ENCODE data around the gene AGBL1.
"Not testable (repeated sequence)": the region's sequence is repeated elsewhere in the genome, so short reads cannot be mapped to it uniquely, and the experiment has no call there.

Gene AGBL1

GRCh38 chr15:86872782-86873181 is 793.1 kb downstream of the AGBL1 start:
- no peak for DNase-seq (ENCODE audit: low read depth in 2 of 2)

DNA sequence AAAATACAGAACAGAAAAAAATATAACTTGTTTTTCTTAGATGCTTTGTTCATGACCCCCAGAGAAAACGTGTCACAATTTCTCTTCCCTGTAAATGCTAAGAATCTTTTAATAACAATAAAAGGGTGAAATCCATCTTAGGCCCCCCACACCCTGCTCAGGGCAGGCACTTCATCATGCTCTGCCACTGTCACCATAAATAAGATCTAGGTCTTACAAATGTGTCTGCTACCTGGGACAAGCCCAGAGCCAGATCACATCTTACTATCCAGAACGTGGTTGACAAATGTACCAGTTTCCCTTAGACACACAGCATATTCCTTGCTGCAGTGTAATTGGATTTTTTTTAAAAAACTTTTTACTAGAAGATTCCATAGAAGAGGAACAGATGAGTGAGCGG is 795.4 kb downstream of the AGBL1 start:
- DNase-seq (ENCODE audit: low read depth in 2 of 2) = no peak

DNA sequence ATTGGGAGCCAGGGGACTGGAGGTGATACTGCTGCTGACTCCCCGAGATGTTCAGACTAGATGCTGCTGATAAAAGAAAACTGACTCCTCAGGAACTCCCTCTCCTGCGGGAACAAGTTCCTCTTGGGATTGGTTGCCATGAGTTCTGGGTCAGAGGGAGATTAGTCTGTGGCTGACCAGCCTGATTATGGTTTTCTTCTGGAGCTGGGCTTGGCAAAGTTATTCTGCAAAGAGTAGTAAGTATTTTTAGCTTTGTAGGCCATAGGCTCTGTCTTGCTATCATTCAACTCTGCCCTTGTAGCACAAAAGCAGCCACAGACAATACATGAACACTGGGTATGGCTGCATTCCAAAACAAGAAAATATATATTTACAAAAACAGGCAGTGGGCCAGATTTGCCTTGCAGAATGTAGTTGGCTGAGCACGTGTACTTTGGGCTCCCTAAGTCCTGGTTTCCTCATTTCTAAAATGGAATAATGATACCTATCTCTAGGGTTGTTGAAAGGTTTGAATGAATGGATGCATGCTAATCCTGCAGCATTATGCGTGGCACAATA is 796.8 kb downstream of the AGBL1 start:
- no peak for DNase-seq (ENCODE audit: low read depth in 2 of 2)

DNA sequence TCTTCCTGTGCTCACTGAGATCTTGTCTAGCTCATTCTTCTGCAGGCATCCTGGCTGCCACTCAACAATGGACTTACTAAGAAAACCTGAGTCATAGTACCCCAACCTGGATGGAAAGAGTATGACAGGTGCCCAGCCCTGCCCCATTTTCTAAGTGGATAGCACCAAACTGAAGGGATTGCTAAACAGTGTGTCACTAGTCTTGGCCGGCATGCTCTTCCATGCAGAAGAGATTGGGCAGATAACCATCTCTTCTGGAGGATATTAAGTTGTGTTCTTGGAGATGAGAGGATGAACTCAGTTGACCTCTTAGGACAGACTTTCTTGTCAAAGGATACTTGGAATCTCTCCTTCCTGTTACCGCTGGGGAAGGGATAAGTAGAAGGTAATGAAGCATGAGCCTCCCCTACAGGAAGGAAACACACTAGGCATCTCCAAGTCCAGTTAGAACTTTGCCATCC is 797.5 kb downstream of the AGBL1 start:
- no peak for DNase-seq (ENCODE audit: low read depth in 2 of 2)

DNA sequence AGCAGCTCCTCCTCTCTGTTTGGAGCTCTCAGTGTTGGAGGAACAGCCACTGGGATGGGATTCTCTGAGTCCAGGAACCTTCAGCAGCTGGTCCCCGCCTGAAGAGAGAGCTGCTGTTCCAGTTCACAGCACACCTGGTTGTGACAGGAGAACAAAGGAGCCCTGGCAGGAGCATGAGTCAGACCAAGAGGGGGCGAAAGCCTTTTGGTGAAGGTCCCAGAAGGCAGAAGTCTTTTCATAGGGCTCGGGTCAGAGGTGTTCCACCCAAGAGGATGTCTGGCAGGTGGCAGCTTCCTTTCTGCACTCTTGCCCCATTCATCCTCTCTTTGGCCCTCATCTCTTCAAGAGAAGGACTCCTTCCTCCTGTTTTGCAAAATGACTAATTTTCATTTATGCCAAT is 799.2 kb downstream of the AGBL1 start:
- DNase-seq (ENCODE audit: low read depth in 2 of 2) = not testable (repeated sequence)

- DNase-seq (ENCODE audit: low read depth in 2 of 2) = no peak
Observed at GRCh38 chr15:86879250-86880229, 799.9 kb downstream of the AGBL1 start.

GRCh38 chr15:86885616-86886015 is 805.9 kb downstream of the AGBL1 start:
- DNase-seq (ENCODE audit: low read depth in 2 of 2) = no peak

- no peak for DNase-seq (ENCODE audit: low read depth in 2 of 2)
Observed at GRCh38 chr15:86892774-86893449, 813.2 kb downstream of the AGBL1 start.

DNA sequence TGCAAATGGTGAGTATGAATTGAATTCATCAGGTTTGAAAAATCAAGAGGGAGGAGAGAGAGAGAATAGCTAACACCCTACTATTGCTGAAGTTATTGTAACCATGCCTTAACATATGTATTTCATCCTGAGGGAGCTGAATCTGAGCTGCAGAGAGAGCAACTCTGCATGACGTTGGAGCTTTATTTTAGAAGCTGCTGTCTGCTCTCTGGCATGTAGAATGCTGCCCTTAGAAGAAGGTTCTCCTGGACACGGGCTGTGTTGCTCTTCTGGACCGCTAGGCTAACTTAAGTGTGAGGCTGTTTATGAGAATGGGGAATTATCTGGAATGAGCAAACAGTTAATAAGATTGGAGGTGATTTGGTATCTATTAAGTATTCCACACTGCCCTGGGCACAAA is 814.6 kb downstream of the AGBL1 start:
- DNase-seq (ENCODE audit: low read depth in 2 of 2) = no peak

- no peak for DNase-seq (ENCODE audit: low read depth in 2 of 2)
Observed at GRCh38 chr15:86903642-86904421, 824.2 kb downstream of the AGBL1 start.

DNA sequence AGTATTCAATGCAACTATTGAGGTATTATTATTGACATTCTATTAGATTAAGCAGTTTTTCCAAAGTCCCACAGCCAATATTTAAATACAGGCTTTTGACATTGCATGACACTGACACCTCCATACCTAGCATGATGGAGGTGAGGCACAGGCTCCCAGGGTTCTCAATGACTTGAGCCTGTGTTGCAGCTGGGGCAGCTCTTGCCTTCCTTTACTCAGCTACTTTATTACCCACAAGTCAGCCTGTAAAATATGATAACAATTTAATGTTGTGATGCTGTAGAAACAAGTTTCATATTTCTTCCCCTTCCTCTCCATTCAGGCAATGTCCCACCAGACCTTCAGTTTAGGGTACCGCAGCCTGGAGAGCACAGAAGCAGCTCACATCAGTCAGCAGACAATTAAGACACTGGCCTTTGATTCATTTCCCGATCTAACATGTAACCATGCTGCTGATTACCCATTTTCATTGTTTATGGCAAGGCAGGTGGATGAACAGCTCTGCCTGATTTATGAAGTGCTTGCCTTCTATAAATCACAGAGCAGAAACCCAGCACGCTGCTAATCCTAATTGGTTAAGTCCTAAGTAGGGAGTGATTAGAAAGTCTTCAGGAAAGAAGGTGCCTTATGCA is 826.1 kb downstream of the AGBL1 start:
- DNase-seq (ENCODE audit: low read depth in 2 of 2) = no peak

DNA sequence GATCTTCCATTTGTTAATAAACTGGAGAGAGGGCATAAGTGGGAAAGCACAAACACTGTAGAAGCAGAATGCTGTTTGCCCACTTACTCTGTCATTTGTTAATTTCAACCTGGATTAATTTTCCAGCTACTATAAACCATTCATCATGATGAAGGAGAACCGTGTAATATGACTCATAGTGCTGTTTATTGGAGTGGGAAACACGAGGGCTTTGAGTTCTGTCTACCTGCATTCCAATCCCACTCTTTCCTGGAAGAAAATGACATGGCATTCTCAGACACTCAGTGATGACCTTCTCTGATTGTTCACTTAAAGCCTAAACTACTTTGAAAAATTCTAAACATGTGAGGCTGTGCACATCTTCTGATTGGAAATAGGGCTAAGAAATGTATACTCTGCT is 826.7 kb downstream of the AGBL1 start:
- no peak for DNase-seq (ENCODE audit: low read depth in 2 of 2)

DNA sequence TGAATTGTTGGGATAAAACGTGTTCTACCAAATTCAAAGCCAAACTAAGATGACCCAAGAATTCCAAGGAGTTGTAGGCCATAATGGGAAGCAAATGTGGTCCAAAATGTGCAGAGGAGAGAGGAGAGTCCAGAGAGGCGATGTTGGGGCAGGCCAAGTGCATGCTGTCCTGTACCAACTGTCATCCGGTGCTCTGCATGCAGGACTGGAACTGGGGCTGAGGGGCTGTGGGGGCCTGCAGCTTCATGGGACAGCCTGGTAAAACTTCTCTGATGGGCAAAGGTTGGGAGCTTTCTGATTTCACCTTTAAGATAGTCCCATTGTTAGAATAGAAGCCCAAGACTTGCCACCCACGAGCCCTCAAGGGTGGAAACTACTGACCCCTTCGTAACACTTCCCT is 831.4 kb downstream of the AGBL1 start:
- DNase-seq (ENCODE audit: low read depth in 2 of 2) = no peak

DNA sequence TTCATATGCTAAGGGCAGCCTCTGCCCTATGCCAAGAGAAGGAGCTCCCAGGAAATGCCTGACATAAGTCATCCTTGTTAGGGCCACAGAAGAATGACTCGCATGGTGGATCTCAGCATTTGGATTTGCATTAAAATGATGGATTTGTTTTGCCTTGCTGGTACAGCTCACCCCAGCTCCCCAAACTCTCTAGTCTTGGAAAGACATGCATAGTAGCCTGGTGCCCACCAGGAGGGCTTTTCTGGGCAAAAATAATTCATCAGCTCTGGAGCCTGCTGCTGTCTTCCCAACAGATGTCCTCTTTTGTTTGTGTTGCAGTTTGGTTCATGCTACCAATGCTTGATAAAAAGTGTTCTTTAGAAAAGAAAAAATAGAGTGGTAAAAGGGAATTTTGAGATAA is 833.0 kb downstream of the AGBL1 start:
- no peak for DNase-seq (ENCODE audit: low read depth in 2 of 2)

GRCh38 chr15:86915811-86916331 is 836.2 kb downstream of the AGBL1 start:
- no peak for DNase-seq (ENCODE audit: low read depth in 2 of 2)

GRCh38 chr15:86916671-86917360 is 837.1 kb downstream of the AGBL1 start:
- DNase-seq (ENCODE audit: low read depth in 2 of 2) = no peak

DNA sequence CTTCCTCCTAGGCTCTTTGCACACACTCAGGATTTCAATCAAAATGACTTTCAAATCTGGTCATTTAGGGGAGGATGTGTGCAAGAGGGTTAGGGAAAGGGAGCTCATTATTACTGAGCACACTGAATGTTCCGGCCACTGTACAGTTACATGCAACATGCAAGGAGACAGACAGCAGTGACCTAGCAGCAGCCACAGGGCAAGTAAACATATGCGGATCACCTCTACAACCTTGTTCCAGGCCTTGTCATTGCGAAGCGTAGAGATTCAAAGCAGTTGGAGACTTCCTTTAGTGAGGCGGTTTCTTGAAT is 837.6 kb downstream of the AGBL1 start:
- DNase-seq (ENCODE audit: low read depth in 2 of 2) = no peak

DNA sequence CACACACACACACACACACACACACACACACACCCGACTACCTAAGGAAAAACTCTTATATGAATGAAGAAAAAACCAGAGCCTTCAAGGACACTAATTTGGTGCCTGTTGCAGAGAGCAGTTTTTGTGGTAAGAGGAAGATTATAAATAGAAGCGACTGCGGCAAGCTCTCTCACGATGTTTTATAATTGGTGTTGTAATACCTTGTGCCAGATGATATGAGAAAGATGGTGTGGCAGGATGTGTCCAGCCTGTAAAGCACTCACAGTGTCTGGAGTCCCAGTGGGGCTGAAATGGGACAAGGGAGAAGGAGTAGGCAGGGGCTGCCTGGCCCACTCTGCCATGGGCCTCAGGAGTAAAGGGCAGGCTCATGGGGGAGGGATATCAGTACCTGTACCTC is 839.9 kb downstream of the AGBL1 start:
- DNase-seq (ENCODE audit: low read depth in 2 of 2) = no peak

DNA sequence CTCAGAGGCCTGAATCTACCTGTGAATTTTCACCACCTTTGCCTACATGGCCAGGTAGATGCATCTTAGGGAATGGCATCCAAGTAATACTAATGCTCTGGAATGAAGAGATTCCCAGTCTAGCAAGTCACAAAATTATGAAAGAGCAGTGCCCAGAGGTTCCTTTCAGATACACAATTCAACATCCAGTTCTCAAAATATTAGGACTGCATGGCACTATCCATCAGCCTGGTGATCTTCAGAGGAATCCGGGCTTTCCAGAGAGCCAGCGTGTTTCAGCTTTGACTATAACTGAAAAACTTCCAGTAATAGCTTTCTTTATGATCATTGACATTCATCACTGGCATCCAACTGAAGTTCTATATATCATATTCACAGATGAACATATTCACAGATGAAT is 849.8 kb downstream of the AGBL1 start:
- no peak for DNase-seq (ENCODE audit: low read depth in 2 of 2)

DNA sequence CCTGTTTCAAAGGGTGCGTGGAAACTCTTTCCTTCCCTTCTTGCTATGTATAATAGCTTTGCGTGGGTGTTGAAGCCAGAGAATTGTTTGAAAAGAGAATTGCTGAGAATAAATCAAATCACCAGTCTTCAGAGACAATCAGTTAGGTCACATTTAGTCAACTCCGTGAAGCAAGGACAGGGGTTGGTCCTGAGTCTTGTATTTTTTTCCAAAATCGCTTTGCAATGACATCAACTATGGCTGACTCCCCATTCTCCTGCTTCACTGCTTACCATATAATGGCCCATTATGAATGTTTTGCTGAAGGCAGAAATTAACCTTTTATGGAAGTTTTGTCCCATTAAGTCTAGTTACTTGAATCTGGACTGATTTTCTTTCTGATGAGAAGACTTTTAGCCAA is 852.8 kb downstream of the AGBL1 start:
- DNase-seq (ENCODE audit: low read depth in 2 of 2) = no peak

- no peak for DNase-seq (ENCODE audit: low read depth in 2 of 2)
Observed at GRCh38 chr15:86935841-86936240, 856.2 kb downstream of the AGBL1 start.
